Skeletal muscle cell (primary cell): Measurements from ENCODE around the gene RNF31.

Source experiments
- DNase-seq: peaks from one replicate; pipeline ENCODE4 v3.0.0-alpha.2; 2010; ENCODE audit warnings: low read depth
- H3K4me3 ChIP-seq: 2 replicates; pipeline ENCODE4 v1.5.1; 2011; ENCODE audit warnings: low read depth, mild to moderate bottlenecking, control low read depth, low read length, moderate library complexity

Gene RNF31

GRCh38 chr14:24177891-24178290, 30.6 kb downstream of the RNF31 start:
- H3K4me3 ChIP-seq = no peak overlapping the region
- DNase-seq = no peak

GRCh38 chr14:24178399-24179178, 31.3 kb downstream of the RNF31 start:
- no peak for DNase-seq
- no peak overlapping the region for H3K4me3 ChIP-seq

GRCh38 chr14:24179294-24179960, 32.1 kb downstream of the RNF31 start:
- no peak for DNase-seq
- no peak overlapping the region for H3K4me3 ChIP-seq

GRCh38 chr14:24179961-24180796, 32.9 kb downstream of the RNF31 start:
- DNase-seq = peak; percentile 64

GRCh38 chr14:24181371-24182077, 34.2 kb downstream of the RNF31 start:
- H3K4me3 ChIP-seq = no peak overlapping the region
- DNase-seq = no peak

More at GRCh38 chr14:24179961-24180796, 32.9 kb downstream of the RNF31 start:
- no peak overlapping the region for H3K4me3 ChIP-seq

- DNase-seq = no peak
- H3K4me3 ChIP-seq = no peak overlapping the region
Observed at GRCh38 chr14:24182110-24182882, 35.0 kb downstream of the RNF31 start.

- no peak overlapping the region for H3K4me3 ChIP-seq
- no peak for DNase-seq
Observed at GRCh38 chr14:24183014-24183481, 35.8 kb downstream of the RNF31 start.

GRCh38 chr14:24184104-24184970, 37.0 kb downstream of the RNF31 start:
- DNase-seq = no peak
- H3K4me3 ChIP-seq = no peak overlapping the region

GRCh38 chr14:24185026-24185425, 37.7 kb downstream of the RNF31 start:
- no peak overlapping the region for H3K4me3 ChIP-seq
- DNase-seq = no peak

GRCh38 chr14:24185741-24186140, 38.4 kb downstream of the RNF31 start:
- H3K4me3 ChIP-seq = no peak overlapping the region
- no peak for DNase-seq

GRCh38 chr14:24186831-24187538, 39.7 kb downstream of the RNF31 start:
- DNase-seq = no peak
- no peak overlapping the region for H3K4me3 ChIP-seq

GRCh38 chr14:24187539-24187915, 40.2 kb downstream of the RNF31 start:
- H3K4me3 ChIP-seq = peak overlapping the region; percentile 83
- no peak for DNase-seq

GRCh38 chr14:24188251-24189058, 41.2 kb downstream of the RNF31 start, which contains the start of gene IPO4:
Gene IPO4, minus strand, starts transcription at chr14:24188816. Its CDS starts 29 bp downstream, at chr14:24188787.
- DNase-seq = peak; percentile 94

GRCh38 chr14:24189059-24189375, 41.7 kb downstream of the RNF31 start:
- peak overlapping the region; percentile 83 for H3K4me3 ChIP-seq
- DNase-seq = no peak

More at GRCh38 chr14:24188251-24189058, 41.2 kb downstream of the RNF31 start, which contains the start of gene IPO4:
- H3K4me3 ChIP-seq = peak within 1 kb of the TSS; percentile 83

- H3K4me3 ChIP-seq = no peak overlapping the region
- no peak for DNase-seq
Observed at GRCh38 chr14:24189460-24189859, 42.2 kb downstream of the RNF31 start.

- DNase-seq = no peak
- no peak overlapping the region for H3K4me3 ChIP-seq
Observed at GRCh38 chr14:24190416-24190815, 43.1 kb downstream of the RNF31 start.
